RWPE1 (cell line): ENCODE results near the gene PKP4.

ENCODE experiments used
- CTCF ChIA-PET: fragments of 350-600 bp; sonication (Branson Sonifier 250); formaldehyde crosslinking; extraction: SDS; loops from one replicate; lab custom pipeline; 2021; lab: Yijun Ruan, JAX
- POLR2A ChIA-PET: fragments of 400-600 bp; formaldehyde crosslinking; extraction: SDS; loops from one replicate; lab custom pipeline; 2020; ENCODE audit warnings: antibody characterized with exemption; ENCODE audit not compliant: low non-redundant PET; lab: Yijun Ruan, JAX
- DNase-seq: peaks from one replicate; pipeline ENCODE4 v3.0.0; 2012; ENCODE audit warnings: low spot score
- H3K27ac ChIP-seq: fragments of 450-650 bp; 2 replicates; pipeline ENCODE4 v1.5.1; 2017
- TF ChIP-seq, protein P1 (sequence below): fragments of 450-650 bp; conservative IDR thresholded peaks from 2 replicates; pipeline ENCODE4 v1.5.1; 2017; ENCODE audit warnings: low read depth, mild to moderate bottlenecking

Gene PKP4

DNA sequence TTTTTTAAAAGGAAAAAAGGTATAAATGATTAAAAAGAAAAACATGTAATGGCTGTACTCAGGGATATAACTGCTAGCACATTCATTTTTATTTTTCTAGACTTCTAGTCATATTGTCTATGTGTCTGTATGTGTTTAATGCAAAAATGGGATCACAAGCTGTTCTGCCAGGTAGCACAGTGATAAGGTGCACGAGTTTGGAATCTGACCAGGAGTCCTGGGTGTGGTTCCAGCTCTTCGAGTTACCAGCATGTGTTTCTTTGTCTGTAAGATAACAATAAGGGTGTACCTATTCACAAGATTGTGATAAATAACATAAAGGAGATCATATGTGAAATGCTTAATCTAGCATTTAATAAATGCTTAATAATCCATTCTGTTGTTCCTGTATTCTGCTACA, 145.3 kb downstream of the PKP4 start:
- TF ChIP-seq, protein P1, sequence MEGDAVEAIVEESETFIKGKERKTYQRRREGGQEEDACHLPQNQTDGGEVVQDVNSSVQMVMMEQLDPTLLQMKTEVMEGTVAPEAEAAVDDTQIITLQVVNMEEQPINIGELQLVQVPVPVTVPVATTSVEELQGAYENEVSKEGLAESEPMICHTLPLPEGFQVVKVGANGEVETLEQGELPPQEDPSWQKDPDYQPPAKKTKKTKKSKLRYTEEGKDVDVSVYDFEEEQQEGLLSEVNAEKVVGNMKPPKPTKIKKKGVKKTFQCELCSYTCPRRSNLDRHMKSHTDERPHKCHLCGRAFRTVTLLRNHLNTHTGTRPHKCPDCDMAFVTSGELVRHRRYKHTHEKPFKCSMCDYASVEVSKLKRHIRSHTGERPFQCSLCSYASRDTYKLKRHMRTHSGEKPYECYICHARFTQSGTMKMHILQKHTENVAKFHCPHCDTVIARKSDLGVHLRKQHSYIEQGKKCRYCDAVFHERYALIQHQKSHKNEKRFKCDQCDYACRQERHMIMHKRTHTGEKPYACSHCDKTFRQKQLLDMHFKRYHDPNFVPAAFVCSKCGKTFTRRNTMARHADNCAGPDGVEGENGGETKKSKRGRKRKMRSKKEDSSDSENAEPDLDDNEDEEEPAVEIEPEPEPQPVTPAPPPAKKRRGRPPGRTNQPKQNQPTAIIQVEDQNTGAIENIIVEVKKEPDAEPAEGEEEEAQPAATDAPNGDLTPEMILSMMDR, result no peak
- ChIA-PET POLR2A (no interaction called here), CTCF (interaction anchor here (0.7 kb wide), 1 partner anchor 22 kb away, joined by 3 read pairs; no protein-coding TSS in a partner anchor)
- H3K27ac ChIP-seq, result no peak overlapping the region
- no peak for DNase-seq

- H3K27ac ChIP-seq, result no peak overlapping the region
- no peak for DNase-seq
- ChIA-PET POLR2A (no interaction called here), CTCF (no interaction called here)
- TF ChIP-seq, protein P1, result no peak
Observed at GRCh38 chr2:158603205-158603604, 146.5 kb downstream of the PKP4 start.

- POLR2A ChIA-PET, result no interaction called here
- no peak overlapping the region for H3K27ac ChIP-seq
- CTCF ChIA-PET, result no interaction called here
- TF ChIP-seq, protein P1, result no peak
- DNase-seq, result no peak
Observed at GRCh38 chr2:158603986-158604385, 147.2 kb downstream of the PKP4 start.

DNA sequence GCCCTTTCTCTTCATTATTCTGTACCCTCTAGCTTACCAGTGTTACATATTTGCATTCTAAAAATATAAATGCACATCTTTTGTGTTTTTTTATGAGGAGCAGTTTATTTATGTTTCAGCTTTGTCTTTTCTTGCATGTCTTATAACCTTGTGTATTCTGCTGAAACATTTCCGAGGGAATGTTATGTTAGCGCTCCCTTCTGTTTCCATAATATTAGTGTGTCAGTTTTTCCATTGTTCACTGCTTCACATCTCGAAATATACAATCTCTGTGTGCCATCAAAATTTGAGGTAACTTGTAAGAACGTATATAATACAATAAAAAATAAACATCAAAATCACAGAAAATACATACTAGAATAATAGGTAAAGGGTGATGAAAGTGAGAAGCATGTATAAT, 153.3 kb downstream of the PKP4 start:
- H3K27ac ChIP-seq, result no peak overlapping the region
- no peak for DNase-seq
- POLR2A ChIA-PET, result no interaction called here
- CTCF ChIA-PET, result no interaction called here
- TF ChIP-seq, protein P1, result no peak

DNA sequence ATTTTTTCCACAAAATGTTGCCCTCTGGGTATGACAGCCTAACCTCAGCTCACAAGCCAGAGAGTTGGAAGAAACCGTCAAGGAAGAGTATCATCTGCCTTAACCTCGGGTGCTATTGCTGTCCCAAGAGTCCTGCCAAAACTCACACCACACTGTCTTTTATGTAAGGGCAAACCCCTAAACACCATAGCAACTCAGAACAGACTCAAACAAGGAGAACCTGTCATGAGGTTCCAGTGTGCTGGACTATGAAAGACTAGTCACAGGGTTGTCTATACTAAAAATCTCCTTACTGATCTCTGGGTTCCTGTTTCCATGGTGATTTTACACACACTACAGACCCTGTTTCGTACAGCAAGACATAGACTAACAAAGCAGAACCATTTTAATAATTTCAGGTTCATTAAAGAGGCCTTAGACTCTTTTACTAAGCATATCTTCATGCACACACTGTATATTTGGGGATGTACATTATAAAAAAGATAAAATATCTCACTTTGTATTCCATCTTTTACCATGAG, 159.8 kb downstream of the PKP4 start:
- TF ChIP-seq, protein P1, result no peak
- H3K27ac ChIP-seq, result no peak overlapping the region
- ChIA-PET POLR2A (no interaction called here), CTCF (no interaction called here)
- DNase-seq, result no peak

- DNase-seq, result no peak
- CTCF ChIA-PET, result interaction anchor here (0.9 to 1.0 kb wide), 2 partner anchors 24 to 126 kb away, joined by 4 to 5 read pairs; no protein-coding TSS in a partner anchor
- TF ChIP-seq, protein P1, result no peak
- no peak overlapping the region for H3K27ac ChIP-seq
- POLR2A ChIA-PET, result no interaction called here
Observed at GRCh38 chr2:158618891-158619490, 162.2 kb downstream of the PKP4 start.
